HCT116 (cell line): ENCODE results near the gene VWC2L. TPM values are rescaled to one million over a fixed set of nuclear protein-coding genes. Genes with fewer than 3 reads are reported as not detected.

Experiments
- ATAC-seq: fragments of 200-7000 bp; cut with Tn5 transposase; 2 replicates; pipeline ENCODE4 v1.9.1; 2020; ENCODE audit warnings: mild to moderate bottlenecking, moderate library complexity
- BruUV-seq: library from RNA; stranded (reverse); fragments of 400-500 nt; replicated peaks from 2 replicates; lab custom pipeline; 2021; lab: Mats Ljungman, UMichigan
- CTCF ChIA-PET: fragments of 300-600 bp; sonication (Branson Sonifier 250); formaldehyde crosslinking; loops from one replicate; lab custom pipeline; 2021; ENCODE audit warnings: antibody characterized with exemption; lab: Charles Lee
- POLR2A ChIA-PET: fragments of 300-600, 350-600 bp; sonication (Branson Sonifier 250); formaldehyde crosslinking; loops from one replicate; lab custom pipeline; 2021; ENCODE audit warnings: antibody characterized with exemption; lab: Charles Lee
- RAD21 ChIA-PET, 2 experiments: fragments of 300-600 bp; sonication (Branson Sonifier 250); formaldehyde crosslinking; loops; one replicate each; lab custom pipeline; 2023; ENCODE audit warnings: low total read pairs in 2 of 2; ENCODE audit not compliant: uncharacterized antibody in 2 of 2, unreplicated experiment in 2 of 2, low non-redundant PET in 1 of 2; lab: Charles Lee
- DNase-seq: peaks from one replicate; pipeline ENCODE4 v3.0.0-alpha.2; 2010; ENCODE audit warnings: low read depth, low spot score
- H2AFZ ChIP-seq: fragments of 200-600 bp; shearing (Covaris generic), sonication (generic); 2 replicates; pipeline ENCODE4 v1.6.1; 2017; ENCODE audit warnings: low read depth, mixed run types, mixed read lengths, antibody characterized with exemption, low read length; ENCODE audit not compliant: poor library complexity, severe bottlenecking
- H3K27ac ChIP-seq: 2 replicates; pipeline ENCODE4 v1.5.1; 2012; ENCODE audit warnings: low read depth, low read length
- H3K27me3 ChIP-seq: fragments of 200-600 bp; sonication (generic); 2 replicates; pipeline ENCODE4 v1.6.1; 2016; ENCODE audit warnings: mixed run types, low read length, mixed read lengths; ENCODE audit not compliant: insufficient read depth
- H3K36me3 ChIP-seq, 2 experiments: fragments of 200-500 bp in 1 of 2; fragments of 200-600 bp in 1 of 2; sonication (Bioruptor generic) in 1 of 2; sonication (generic) in 1 of 2; 2 replicates each; pipeline versions ENCODE4 v1.5.1 to v1.6.1; 2014 to 2016; ENCODE audit warnings: low read length in 2 of 2, inconsistent platforms in 1 of 2, mixed read lengths in 1 of 2, mixed run types in 1 of 2; ENCODE audit not compliant: insufficient read depth in 2 of 2, control insufficient read depth in 1 of 2
- H3K4me1 ChIP-seq, 2 experiments: fragments of 200-600 bp in 1 of 2; sonication (generic) in 1 of 2; 2 replicates each; pipeline versions ENCODE4 v1.5.1 to v1.6.1; 2012 to 2017; ENCODE audit warnings: low read length in 2 of 2, inconsistent platforms in 1 of 2, mild to moderate bottlenecking in 1 of 2, mixed read lengths in 1 of 2, mixed run types in 1 of 2, moderate library complexity in 1 of 2; ENCODE audit not compliant: insufficient read depth in 2 of 2, control insufficient read depth in 1 of 2
- H3K4me2 ChIP-seq: fragments of 200-600 bp; sonication (generic); 2 replicates; pipeline ENCODE4 v1.6.1; 2017; ENCODE audit warnings: mixed run types, low read length, mixed read lengths
- H3K4me3 ChIP-seq, 2 experiments: fragments of 200-600 bp in 1 of 2; sonication (generic) in 1 of 2; replicated peaks in 1 of 2; 2 replicates each; pipeline ENCODE4 v1.5.1; 2011 to 2016; ENCODE audit warnings: low read length in 2 of 2, control low read depth in 1 of 2, low read depth in 1 of 2, mild to moderate bottlenecking in 1 of 2, mixed read lengths in 1 of 2, mixed run types in 1 of 2
- H3K79me2 ChIP-seq: fragments of 200-600 bp; sonication (generic); 2 replicates; pipeline ENCODE4 v1.6.1; 2017; ENCODE audit warnings: mild to moderate bottlenecking, mixed run types, low read length, moderate library complexity, mixed read lengths; ENCODE audit not compliant: insufficient read depth
- H3K9ac ChIP-seq: fragments of 200-600 bp; sonication (generic); 2 replicates; pipeline ENCODE4 v1.6.1; 2016; ENCODE audit warnings: low read length, mixed read lengths
- H3K9me2 ChIP-seq: fragments of 200-600 bp; sonication (generic), shearing (Covaris generic); 2 replicates; pipeline ENCODE4 v1.6.1; 2017; ENCODE audit warnings: mixed run types, mild to moderate bottlenecking, moderate library complexity; ENCODE audit not compliant: insufficient read depth
- H3K9me3 ChIP-seq, 2 experiments: fragments of 200-500 bp in 1 of 2; fragments of 200-600 bp in 1 of 2; sonication (Bioruptor generic) in 1 of 2; sonication (generic) in 1 of 2; 2 replicates each; pipeline ENCODE4 v1.6.1; 2014 to 2017; ENCODE audit warnings: low read length in 2 of 2, mixed read lengths in 2 of 2, inconsistent platforms in 1 of 2, low read depth in 1 of 2, mild to moderate bottlenecking in 1 of 2, mixed run types in 1 of 2, moderate library complexity in 1 of 2; ENCODE audit not compliant: control insufficient read depth in 1 of 2, insufficient read depth in 1 of 2
- H4K20me1 ChIP-seq: fragments of 200-600 bp; sonication (generic), shearing (Covaris generic); 2 replicates; pipeline ENCODE4 v1.6.1; 2017; ENCODE audit warnings: mixed run types, mild to moderate bottlenecking, moderate library complexity; ENCODE audit not compliant: insufficient read depth
- CTCF ChIP-seq, 3 experiments: fragments of 200-600 bp in 1 of 3; sonication (generic) in 1 of 3; IDR thresholded peaks in 2 of 3; conservative IDR thresholded peaks in 1 of 3; 2 replicates each; pipeline ENCODE4 v1.5.1; 2012 to 2017; ENCODE audit warnings: low read depth in 2 of 3, low read length in 2 of 3, antibody characterized with exemption in 1 of 3, borderline replicate concordance in 1 of 3, control low read depth in 1 of 3, mild to moderate bottlenecking in 1 of 3, mixed read lengths in 1 of 3, mixed run types in 1 of 3, moderate library complexity in 1 of 3; ENCODE audit not compliant: insufficient read depth in 1 of 3
- EZH2phosphoT487 ChIP-seq: fragments of 200-600 bp; IDR thresholded peaks from 2 replicates; pipeline ENCODE4 v1.6.1; 2018; ENCODE audit warnings: antibody characterized with exemption, borderline replicate concordance
- FOSL1 ChIP-seq: IDR thresholded peaks from 2 replicates; pipeline ENCODE4 v1.6.1; 2012; ENCODE audit warnings: low read depth
- POLR2A ChIP-seq: IDR thresholded peaks from 2 replicates; pipeline ENCODE4 v1.7.0; 2011; ENCODE audit warnings: borderline replicate concordance; ENCODE audit not compliant: insufficient read depth, insufficient read length; ENCODE audit errors: extremely low read depth
- POLR2AphosphoS5 ChIP-seq: IDR thresholded peaks from 2 replicates; pipeline ENCODE4 v1.6.1; 2011; ENCODE audit warnings: mild to moderate bottlenecking, low read depth, low read length, moderate library complexity
- RAD21 ChIP-seq: IDR thresholded peaks from 2 replicates; pipeline ENCODE4 v1.6.1; 2012; ENCODE audit warnings: low read depth, mild to moderate bottlenecking
- SIN3A ChIP-seq: IDR thresholded peaks from 2 replicates; pipeline ENCODE4 v1.6.1; 2012; ENCODE audit warnings: low read depth
- TCF7L2 ChIP-seq: IDR thresholded peaks from 2 replicates; pipeline ENCODE4 v1.7.0; 2011; ENCODE audit warnings: borderline replicate concordance, inconsistent platforms; ENCODE audit not compliant: insufficient read depth, insufficient read length; ENCODE audit errors: extremely low read depth
- YY1 ChIP-seq: IDR thresholded peaks from 2 replicates; pipeline ENCODE4 v1.6.1; 2011; ENCODE audit warnings: low read length, low read depth, moderate library complexity, mild to moderate bottlenecking; ENCODE audit not compliant: insufficient replicate concordance; ENCODE audit errors: extremely low read depth
- ZBTB33 ChIP-seq: IDR thresholded peaks from 2 replicates; pipeline ENCODE4 v1.6.1; 2011; ENCODE audit warnings: mild to moderate bottlenecking, low read length, moderate library complexity; ENCODE audit not compliant: insufficient replicate concordance; ENCODE audit errors: extremely low read depth
- ZNF274 ChIP-seq: fragments of 200-500 bp; sonication (Bioruptor generic); IDR thresholded peaks from 2 replicates; pipeline ENCODE4 v1.6.1; 2014; ENCODE audit warnings: mild to moderate bottlenecking, low read depth, low read length, inconsistent platforms
- intact Hi-C: fragments of 100-400 bp; cut with micrococcal nuclease; formaldehyde crosslinking; loops from 2 replicates; pipeline ENCODE4 v1.10.0; 2022
- total RNA-seq: library from RNA; stranded (reverse); gene quantifications from one replicate; pipeline ENCODE4 v1.2.1, GENCODE V29; 2021; ENCODE audit not compliant: unreplicated experiment
- TF ChIP-seq, protein P1 (sequence below): IDR thresholded peaks from 2 replicates; pipeline ENCODE4 v1.6.1; 2012

VWC2L gene
- total RNA-seq, 1 experiment from 2014 or later, result not detected

DNA sequence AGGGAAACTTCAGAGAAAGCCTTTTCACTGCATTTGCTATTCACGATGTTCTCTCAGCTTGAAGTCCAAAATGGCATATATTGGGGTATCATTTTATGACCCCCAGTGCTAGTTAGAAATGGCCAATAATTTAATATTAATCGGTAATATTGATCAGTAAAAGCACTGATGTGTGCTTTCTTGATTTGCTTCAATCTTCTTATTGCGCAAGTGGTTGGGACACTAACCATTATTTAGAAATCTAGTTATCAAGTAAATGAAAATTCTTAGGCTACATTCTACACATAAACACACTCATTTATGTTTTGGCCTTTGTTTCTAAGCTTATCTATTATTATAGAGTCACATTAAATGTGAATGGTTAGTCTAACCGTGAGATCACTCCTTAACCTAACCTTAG lies 49.7 kb upstream of the VWC2L start:
- POLR2A ChIA-PET, result no interaction called here
- Histone ChIP-seq H3K9me3 (no peaks in the 10 kb centered on the region), H3K4me3 (no peak overlapping the region), H3K36me3 (no peaks in the 10 kb centered on the region), H2AFZ (no peak overlapping the region), H3K27me3 (no peaks in the 10 kb centered on the region), H3K9ac (no peak overlapping the region), H3K4me2 (no peak overlapping the region), H3K27ac (no peak overlapping the region), H3K9me2 (no peaks in the 10 kb centered on the region), H3K79me2 (no peaks in the 10 kb centered on the region), H3K4me1 (no peaks in the 10 kb centered on the region), H4K20me1 (no peaks in the 10 kb centered on the region)
- intact Hi-C loops, result no loop called here
- no peak for ATAC-seq
- RAD21 ChIA-PET, result no interaction called here
- no TSS peak for BruUV-seq
- DNase-seq, result no peak
- TF ChIP-seq, protein P1, sequence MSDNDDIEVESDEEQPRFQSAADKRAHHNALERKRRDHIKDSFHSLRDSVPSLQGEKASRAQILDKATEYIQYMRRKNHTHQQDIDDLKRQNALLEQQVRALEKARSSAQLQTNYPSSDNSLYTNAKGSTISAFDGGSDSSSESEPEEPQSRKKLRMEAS, result no peak
- TF ChIP-seq ZNF274, result no peak
- no peak for TF ChIP-seq YY1
- no peak for TF ChIP-seq POLR2AphosphoS5
- no peak for TF ChIP-seq RAD21
- no peak for TF ChIP-seq POLR2A
- no peak for TF ChIP-seq ZBTB33
- TF ChIP-seq FOSL1, result no peak
- TF ChIP-seq SIN3A, result no peak
- TF ChIP-seq CTCF (IDR thresholded peaks at IDR 0.05 in 2 of 3, conservative IDR thresholded peaks at IDR 0.05 in 1 of 3; ENCODE audit: borderline replicate concordance in 1 of 3, insufficient read depth in 1 of 3, low read depth in 2 of 3, low read length in 2 of 3), result no peak
- TF ChIP-seq EZH2phosphoT487, result no peak
- TF ChIP-seq TCF7L2, result no peak
- CTCF ChIA-PET, result no interaction called here
